ENCODE measurements around the gene CTXND1.

DNA sequence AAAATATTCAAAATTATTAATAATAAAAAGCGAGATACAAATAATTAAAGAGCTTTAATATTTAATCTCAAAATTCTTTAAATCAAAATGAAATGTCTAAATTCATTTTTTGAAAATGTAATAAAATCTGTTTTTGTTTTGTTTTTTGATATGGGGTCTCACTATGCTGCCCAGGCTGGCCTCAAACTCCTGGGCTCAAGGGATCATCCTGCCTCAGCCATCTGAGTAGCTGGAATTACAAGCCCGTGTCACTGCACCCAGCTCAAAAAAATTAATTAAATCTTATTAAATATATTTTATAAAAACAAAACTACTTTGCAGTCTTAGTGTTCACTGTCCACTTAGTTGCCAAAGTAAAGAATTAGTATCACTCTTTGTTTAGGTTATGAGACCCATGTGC, 60.8 kb downstream of the CTXND1 start:
- TF ChIP-seq CTCF (IDR thresholded peaks at IDR 0.05) (no peak), POLR2A (IDR thresholded peaks at IDR 0.05) (no peak)

Data from uterus (tissue), 2 donors.